HG03521 (cell line): ENCODE results near the gene FBF1.

Source experiments
- ATAC-seq: cut with Tn5 transposase; IDR thresholded peaks from one replicate; pipeline ENCODE4 v1.9.1; 2021; ENCODE audit warnings: mild to moderate bottlenecking, moderate library complexity; ENCODE audit not compliant: unreplicated experiment

FBF1 gene

DNA sequence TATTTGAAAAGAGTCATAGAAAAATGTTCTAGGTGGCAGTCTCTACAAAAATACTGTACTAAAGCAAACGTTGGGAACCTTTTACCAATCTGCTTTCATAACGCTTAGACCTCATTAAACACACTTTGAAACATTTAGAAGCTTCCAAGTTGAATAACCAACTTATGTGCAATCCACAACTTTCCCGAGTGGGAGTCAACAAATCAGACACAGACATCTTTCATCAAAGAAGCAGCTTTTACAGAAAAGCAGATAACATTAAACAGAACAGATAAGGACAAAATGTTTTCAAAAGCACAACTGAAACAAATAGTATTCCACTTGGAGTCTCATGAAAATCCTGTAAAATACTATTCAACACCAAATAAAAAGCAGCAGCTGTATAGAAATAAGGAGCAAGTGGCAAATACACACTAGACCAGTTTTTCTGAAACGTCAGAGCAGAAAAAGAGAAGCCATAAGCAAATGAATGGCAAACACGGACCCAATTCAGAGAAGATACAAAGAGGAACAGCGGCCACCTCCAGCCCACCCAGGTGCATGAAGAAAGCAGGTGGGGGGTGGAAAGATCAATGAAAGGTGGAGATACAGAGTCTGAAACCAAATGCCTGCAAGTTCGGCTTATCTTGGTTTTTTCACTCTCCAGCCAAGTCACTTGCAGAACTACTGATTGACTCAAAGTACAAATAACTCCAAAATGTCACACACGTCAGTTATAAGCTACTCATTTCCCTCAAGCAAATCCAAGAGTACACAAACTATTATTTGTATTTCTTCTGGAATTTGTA is 18.4 kb upstream of the FBF1 start:
- ATAC-seq = no peak

DNA sequence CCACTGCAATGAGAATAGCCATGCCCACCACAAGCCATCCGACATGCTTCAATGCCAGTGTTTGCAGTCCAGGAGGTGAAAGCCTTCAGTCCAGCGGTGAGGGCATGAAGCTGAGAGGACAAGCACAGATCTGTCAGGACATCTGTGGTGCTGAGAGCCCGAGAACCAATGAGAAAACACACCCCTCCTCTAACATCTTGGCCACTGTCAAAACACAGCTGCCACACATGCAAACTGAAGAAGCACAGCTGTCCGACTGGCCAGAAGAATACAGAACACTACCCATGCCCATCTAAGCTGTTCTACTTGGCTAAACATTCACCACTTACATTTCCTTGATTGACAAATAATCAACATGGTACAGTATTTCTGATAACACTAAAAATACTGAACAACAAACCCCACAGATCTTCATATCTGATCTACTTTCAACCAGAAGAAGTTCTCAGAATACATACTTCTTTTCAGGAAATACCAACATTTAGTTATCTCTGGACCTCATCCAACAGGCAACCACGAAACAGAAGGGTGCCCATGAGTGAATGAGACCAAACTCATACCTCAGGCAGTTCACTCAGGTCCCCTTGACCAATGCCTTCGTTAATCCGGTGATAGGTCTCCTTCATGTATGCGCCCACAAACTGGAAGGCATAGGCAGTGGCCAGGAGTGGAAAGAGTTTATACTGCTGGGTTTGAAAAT is 10.2 kb upstream of the FBF1 start:
- ATAC-seq = no peak

DNA sequence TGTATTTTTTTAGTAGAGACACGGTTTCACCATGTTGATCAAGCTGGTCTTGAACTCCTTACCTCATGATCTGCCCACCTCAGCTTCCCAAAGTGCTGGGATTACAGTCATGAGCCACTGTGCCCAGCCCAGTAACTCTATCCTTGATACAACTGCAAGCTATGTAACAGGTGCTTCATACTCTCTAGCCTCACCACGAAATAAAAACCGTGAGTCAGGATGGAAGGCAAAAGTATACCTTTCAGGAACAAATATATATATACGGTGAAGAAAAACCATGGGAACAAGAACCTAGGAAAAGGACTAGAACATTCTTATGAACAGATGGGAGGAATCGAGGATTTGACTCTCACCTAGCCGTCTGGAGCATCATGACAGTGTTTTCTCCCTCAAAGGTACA is 9.6 kb upstream of the FBF1 start:
- no peak for ATAC-seq

DNA sequence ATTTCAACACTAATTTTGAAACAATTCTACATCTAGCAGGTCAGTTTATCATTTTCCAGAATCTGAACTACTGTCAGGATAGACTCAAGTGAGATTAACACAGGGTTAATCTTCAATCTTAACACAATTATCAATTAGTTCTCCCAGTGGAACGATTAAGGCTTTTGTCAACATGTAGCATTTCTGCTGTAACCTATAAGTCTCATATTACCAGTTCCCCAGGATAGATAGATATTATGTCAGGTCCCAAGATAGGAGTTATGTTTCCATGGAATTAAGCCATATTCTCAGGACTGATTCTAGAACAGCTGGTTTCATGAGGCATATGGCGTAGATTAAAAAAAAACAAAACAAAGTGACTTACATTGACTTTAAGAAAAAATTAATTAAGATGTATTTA is 4.4 kb upstream of the FBF1 start:
- no peak for ATAC-seq

DNA sequence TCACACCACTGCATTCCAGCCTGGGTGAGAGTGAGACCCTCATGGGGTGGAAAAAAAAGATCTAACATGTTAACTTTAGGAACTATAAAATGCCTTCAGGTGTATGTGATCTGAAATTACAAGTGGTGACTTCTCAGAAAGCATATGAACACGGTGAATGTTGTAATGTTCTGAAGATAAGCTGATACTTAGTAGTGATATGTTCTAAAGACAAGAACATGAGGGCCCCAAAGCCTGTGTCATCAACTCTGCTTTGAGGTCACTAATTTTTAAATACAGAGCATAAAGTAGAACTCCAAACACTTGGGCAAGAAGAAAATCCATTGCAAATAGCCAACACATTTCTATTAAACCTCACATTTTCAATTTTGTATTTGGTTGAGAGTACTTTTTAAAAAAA is 2.6 kb upstream of the FBF1 start:
- no peak for ATAC-seq

DNA sequence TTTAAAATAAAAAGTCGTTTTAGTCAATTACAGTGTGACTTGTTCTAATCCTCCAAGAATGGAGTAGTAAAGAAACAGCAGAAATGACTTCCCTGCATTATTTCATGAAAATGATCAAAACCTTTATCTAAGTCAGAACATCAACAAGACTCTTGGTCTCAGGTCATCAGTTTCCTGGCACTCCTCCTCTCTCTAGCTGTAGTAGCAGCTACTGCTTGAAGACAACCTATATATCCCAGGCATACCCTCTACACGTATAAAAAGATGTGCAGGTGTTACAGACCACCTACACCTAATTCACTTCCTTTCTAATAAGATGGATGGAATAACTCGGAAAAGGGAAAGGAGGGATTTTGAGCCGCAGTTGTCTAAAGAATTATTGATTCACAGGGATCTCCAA is 1.6 kb upstream of the FBF1 start:
- ATAC-seq = no peak

DNA sequence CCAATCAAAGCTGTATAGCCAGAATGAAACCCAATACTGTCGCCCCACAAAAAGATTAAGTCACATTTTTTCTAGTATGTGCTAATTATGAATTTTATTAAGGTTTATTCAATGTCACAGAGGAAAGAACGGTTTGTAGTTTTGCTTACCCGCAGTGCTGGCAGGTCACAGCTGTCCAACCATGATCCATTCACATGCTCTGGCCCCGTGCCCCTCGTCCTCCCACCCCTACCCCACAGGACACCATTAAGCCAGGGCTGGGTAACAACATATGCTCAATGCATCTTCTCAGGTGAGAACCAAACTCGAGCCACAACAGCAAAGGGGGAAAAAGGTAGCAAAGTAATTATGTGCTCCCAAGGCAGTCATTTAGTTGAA is 589 bp upstream of the FBF1 start:
- no peak for ATAC-seq

DNA sequence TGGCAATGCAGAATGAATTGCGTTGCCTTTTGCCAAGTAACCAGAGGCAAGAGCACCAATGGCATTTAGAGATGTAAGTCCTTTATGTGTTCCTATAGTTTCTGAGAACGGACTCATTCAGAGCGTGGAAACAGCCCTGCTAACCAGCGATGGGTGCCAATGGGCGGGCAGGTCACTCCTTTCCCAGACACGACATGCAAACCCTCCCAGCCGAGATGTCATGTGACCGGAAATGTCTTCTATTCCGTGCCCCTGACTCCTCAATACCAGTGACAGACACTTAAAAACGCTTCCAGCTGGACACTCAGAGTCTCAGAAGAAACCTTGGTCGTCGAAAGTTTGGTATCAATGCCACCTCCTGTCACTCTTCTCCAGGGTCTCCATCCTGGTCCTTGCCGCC is 3.2 kb downstream of the FBF1 start:
- ATAC-seq = no peak

DNA sequence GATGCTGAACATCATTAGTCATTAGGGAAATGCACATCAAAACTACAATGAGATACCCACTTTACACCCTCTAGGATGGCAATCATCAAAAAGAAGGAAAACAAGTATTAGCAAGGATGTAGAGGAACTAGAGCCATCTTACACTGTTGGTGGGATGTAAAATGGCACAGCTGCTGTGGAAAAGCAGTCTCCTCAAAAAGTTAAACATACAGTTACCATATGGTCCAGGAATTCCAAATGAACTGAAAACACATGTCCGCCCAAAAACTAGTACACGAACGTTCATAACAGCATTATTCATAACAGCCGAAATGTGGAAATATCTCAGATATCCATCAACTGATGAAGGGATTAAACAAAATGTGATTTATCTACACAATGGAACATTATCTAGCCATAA is 7.0 kb downstream of the FBF1 start:
- no peak for ATAC-seq

DNA sequence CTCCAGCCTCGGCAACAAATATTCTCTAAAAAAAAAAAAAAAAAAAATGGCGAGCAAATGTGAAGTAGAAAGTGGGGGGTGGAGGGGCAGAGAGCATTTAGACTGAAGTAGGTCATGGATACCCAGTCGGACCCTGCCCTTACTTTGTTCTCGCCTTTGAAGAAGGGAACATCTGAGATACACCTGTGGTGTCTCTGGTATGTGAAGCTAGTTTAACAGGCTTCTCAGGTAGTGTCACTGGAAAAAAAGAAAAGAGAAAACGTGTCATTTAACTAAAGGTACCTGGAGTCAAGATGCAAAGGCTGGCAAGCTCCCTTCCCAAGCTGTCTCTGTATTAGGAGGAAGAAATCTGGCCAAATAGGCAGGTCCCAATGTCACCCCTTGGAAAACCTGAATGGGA is 8.0 kb downstream of the FBF1 start:
- no peak for ATAC-seq

DNA sequence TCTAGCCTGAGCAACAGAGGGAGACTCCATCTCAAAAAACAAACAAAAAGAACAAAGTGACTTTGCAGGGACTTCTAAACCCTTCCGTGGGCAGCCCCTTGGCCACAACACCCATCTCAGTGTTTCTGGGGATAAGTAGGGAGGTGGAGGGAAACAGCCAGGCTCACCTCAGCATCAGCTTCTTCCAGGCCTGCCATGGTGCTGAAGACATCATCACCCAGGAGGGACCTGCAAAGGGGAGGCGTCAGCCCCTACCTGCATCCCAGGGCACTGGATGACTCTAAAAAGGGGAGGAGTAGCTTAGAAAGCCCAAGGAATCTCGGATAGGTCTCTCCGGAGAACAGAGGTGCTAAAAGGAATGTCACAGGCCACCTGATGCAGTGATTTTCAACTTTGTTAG is 9.8 kb downstream of the FBF1 start:
- ATAC-seq = no peak

DNA sequence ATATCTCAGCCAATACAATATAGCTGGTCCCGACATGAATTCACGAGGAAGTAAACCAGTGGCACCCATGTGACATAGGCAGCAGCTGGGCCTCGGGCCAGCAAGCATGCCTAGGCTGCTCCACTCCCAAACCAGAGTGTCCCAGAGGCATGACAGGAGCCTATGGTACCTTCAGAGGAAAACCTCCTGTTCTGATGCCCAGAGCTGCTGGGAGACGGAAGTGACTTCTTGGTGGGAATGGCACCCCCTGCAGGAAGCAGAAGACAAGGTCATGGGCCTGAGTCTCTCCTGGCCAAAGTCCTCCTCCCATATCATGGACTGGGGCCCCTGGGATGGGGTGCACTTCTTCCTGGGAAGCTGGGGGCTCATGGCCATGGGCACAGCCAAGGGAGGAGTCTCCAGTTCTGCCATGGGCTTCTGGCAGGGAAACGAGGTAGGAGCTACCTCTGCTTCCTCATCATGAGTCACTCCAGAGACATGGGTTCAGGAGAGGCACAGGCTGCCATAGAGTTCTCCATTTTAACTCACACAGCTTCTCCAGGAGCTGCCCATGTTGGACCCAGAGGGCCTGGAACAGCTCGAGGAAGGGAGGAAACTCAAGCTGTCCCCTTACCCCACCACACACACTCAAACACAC is 13.4 kb downstream of the FBF1 start:
- no peak for ATAC-seq

DNA sequence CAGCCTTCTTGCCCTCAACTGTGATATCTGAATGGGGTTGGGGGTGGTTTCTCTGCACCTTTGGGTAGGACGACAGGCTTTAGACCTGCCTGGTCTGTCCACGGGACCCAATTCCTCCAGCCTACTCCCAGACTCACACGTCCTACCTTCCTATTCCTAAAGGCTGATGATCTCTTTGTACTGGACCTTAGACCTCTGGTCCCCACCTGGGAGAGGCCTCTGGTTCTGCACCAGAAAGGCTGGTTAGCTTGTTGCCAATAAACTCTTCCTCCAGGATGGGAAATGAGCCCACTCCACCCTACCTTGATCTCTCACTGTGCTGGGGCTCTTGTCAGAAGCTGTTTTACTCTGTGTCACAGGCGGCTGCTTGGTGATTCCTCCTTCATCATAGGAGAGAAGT is 14.4 kb downstream of the FBF1 start:
- ATAC-seq = no peak

DNA sequence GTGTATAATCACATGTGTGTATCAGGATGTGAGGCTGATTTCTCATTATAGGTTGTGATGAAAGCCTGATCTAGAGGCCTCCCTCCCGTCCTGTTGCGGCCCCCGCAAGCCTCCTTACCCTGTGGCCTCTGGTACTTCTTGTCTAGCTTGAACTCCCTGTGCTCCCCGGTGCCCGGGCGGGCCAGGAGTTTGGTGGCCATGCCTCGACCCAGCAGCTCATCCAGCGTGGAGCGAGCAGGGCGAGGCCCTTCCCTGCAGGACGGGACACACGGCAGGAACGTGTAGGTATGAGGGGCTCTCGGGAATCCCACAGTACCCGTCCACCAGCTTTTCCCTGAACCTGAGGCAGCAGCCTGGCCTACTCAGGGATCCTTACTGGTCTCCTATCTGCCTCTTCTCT is 14.9 kb downstream of the FBF1 start:
- no peak for ATAC-seq

DNA sequence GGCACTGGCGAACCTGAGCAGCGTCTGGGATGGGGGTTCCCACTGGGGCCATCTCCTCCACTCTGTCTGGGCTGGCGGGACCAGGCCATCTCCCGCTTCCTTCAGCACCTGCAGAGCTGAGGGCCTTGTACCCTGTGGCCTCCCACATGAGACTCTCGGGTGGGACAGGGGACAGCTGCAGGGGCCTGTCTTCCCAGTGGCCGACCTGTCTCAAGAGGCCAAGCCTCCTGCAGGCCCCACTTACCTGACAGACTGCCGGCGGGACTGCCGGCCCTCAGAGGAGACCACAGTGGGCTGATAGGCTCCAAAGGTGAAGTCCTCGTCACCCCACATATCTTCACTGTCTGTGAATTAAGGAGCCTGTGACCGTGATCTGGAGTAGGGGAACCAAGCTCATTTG is 15.7 kb downstream of the FBF1 start:
- no peak for ATAC-seq

DNA sequence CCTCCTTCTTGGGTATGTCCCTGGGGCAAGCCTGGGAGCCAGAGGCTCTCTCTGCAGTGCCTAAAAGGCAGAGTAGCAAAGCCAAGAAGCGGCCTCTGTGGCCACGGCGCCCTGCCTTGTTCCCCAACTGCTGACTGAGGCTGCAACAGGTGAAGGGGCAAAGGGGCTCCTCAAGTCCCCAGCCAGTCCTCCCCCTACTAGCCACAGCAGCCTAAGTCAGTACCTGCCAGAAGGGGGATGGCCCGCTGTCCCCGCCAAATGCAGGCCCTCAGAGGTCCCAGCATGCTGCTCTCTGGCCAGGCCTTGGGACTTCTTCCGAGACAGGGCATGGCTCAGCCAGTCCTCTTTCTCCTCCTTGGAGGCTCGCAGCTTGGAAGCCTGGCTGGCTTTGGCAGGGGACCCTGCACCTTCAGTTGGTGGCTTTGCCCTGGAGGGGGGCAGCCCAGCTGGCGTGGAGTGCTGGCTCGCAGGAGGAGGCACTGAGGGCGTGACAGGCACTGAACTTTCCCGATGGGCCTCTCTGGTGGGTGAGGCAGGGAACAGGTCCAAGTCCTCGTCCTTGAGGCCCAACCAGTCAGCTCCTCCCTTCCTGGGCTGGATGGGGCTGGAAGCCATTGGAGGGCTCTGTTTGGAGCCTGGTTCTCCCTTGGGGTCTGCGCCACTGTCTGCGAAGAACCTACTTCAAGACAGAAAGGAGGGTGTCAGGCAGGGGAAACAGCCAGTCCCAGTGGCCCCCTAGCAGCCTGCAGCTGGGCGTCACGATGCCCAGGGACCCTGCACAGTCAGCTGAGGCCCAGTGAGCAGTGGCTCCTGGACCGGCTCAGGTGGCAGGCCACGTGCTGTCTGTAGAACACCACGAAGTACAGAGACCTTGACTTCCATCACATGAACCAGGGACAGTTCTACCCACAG is 17.6 kb downstream of the FBF1 start:
- no peak for ATAC-seq

DNA sequence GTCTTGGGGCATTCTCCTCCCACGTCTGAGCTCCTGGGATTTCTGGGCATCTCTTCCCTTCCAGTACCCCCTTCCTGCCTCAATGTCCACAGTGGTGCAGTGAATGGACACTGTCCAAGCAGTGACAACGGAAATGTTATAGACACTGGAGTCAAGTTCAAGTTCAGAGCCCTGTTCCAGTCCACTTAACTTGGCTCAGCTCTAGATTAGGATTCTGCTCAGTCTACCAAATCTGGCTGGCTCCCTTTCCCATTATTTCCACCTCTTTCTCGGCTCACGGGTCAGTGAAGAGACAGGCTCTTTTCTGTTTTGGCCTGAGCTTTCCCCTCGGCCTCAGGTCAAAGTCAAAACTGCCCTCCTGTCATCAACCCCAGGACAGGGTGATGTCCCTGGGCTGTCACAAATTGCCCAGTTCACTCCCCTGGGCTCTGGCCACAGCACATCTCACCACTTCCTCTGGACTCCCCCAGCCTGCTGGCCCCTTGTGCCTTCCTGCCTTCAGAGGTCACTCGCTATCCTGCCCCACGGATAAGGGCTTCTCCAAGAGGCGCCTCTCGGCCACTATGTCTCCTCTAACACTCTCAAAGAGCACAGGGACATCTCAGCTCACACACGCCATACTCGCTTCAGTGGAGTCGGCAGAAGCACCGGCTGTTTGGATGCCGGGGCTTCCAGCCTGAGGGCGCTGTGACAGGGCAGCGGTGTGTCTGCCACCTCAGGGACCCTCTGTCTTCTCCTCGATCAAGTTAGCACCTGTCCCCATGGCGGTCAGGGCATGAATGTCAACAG is 18.5 kb downstream of the FBF1 start:
- no peak for ATAC-seq

DNA sequence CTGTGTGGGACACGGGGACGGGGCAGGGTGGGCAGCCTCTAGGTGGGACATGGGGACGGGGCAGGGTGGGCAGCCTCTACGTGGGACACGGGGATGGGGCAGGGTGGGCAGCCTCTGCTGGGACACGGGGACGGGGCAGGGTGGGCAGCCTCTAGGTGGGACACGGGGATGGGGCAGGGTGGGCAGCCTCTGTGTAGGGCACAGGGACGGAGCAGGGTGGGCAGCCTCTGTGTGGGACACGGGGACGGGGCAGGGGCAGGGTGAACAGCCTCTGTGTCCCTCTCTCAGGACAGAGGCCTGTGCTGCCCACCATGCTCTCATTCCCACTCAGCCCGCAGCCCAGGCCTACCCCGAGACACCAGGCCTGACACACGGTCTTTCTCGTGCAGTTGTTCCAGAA is 19.2 kb downstream of the FBF1 start:
- ATAC-seq = no peak

DNA sequence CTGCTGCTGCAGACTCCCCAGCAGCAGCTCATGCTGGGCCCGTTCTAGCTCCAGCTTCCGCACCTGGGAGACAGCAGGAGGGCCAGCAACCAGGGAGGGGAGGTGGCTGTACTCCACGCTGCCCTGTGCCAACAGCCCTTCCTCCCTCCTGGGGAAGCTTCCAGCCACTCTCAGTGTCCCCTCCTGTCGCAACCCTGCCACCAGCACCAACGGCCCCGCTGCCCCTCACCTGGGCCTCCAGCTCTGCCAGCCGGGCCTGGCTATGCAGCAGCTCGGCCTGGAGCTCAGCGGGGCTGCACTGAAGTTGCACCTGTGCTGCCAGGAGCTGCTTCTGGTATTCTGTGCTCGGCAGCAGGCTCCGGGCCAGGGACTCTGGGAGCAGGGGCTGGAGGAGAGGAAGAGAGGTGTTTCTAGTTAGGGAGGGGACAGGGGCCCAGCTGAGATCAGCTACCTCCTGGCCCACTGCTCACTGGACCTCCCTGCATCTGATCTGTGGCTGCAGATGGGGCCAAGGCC is 20.7 kb downstream of the FBF1 start:
- ATAC-seq = no peak

DNA sequence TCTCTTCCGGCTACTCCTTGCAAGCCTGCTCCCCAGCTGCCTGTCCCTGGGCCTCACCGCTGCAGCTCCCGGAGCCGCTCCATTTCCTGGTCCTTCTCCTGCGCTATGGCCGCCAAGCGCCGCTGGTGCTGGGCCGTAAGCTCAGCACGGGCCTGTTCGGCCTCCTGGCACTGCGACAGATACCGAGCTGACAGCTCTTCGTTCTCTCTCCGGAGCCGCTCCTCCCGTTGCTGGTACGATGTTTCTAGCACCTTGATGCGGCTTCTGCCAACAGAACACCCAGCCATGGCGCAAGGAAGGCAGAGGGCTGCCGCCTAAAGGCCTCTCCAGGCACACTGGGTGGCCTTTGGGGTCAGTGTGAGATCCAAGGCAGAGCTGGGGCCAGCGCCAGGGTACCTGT is 21.2 kb downstream of the FBF1 start:
- no peak for ATAC-seq
